KMS-11 (cell line): ENCODE measurements around the gene SPTA1.

Source experiments
- H2AFZ ChIP-seq: fragments of 200-600 bp; sonication (generic); 2 replicates; pipeline ENCODE4 v1.6.1; 2016; ENCODE audit warnings: antibody characterized with exemption, mixed run types, low read depth
- H3K27ac ChIP-seq: fragments of 200-600 bp; sonication (generic); 2 replicates; pipeline ENCODE4 v1.6.1; 2016; ENCODE audit warnings: mild to moderate bottlenecking, mixed run types
- H3K27me3 ChIP-seq: fragments of 200-600 bp; sonication (generic); 2 replicates; pipeline ENCODE4 v1.6.1; 2017; ENCODE audit warnings: mild to moderate bottlenecking, low read depth, mixed run types, moderate library complexity; ENCODE audit not compliant: insufficient read depth
- H3K36me3 ChIP-seq: fragments of 200-600 bp; sonication (generic); 2 replicates; pipeline ENCODE4 v1.6.1; 2017; ENCODE audit warnings: mild to moderate bottlenecking, mixed run types; ENCODE audit not compliant: insufficient read depth
- H3K4me1 ChIP-seq: fragments of 200-600 bp; sonication (generic); 2 replicates; pipeline ENCODE4 v1.6.1; 2016; ENCODE audit warnings: mild to moderate bottlenecking, low read depth, mixed run types; ENCODE audit not compliant: poor library complexity, severe bottlenecking
- H3K4me2 ChIP-seq: fragments of 200-600 bp; sonication (generic); 2 replicates; pipeline ENCODE4 v1.7.0; 2016; ENCODE audit warnings: mild to moderate bottlenecking, mixed run types
- H3K4me3 ChIP-seq: fragments of 200-600 bp; sonication (generic); IDR thresholded peaks from 2 replicates; pipeline ENCODE4 v1.6.1; 2017; ENCODE audit warnings: low read depth, low read length, mixed read lengths; ENCODE audit not compliant: insufficient read depth
- H3K79me2 ChIP-seq: fragments of 200-600 bp; sonication (generic); 2 replicates; pipeline ENCODE4 v1.6.1; 2016; ENCODE audit warnings: low read depth, mixed run types; ENCODE audit not compliant: insufficient read depth
- H3K9ac ChIP-seq: fragments of 200-600 bp; sonication (generic); 2 replicates; pipeline ENCODE4 v1.6.1; 2016; ENCODE audit warnings: mild to moderate bottlenecking, mixed run types
- H4K20me1 ChIP-seq: fragments of 200-600 bp; sonication (generic); 2 replicates; pipeline ENCODE4 v1.6.1; 2016; ENCODE audit warnings: mild to moderate bottlenecking, mixed run types; ENCODE audit not compliant: insufficient read depth
- TF ChIP-seq, protein P1 (sequence below): fragments of 200-600 bp; sonication (generic); conservative IDR thresholded peaks from 2 replicates; pipeline ENCODE4 v1.6.1; 2017; ENCODE audit warnings: low read depth, mild to moderate bottlenecking, antibody characterized with exemption, low read length, moderate library complexity, mixed read lengths

Gene SPTA1

DNA sequence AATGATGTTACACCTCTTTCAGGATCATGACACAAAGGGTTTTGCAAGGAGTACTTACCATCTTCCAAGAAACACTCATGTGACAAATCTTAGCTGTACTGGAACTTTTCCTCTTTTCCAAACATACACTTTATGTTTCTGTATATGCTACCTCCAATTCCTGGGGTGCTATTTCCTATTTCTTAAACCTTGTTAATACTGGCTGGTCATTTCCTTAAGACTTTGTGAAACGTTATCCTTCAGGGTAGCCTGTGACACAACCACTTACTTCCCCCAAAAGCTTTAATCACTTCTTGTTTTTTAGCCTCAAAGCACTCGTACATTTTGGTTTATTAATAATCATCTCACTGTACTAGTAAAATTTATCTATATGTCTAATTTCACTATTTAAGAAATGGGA is 42.1 kb downstream of the SPTA1 start:
- H3K4me3 ChIP-seq = no peak overlapping the region
- H3K4me1 ChIP-seq = peaks cover 7% of the 10 kb centered on the region
- no peak overlapping the region for H2AFZ ChIP-seq
- no peak overlapping the region for H3K27ac ChIP-seq
- H4K20me1 ChIP-seq = no peaks in the 10 kb centered on the region
- no peak overlapping the region for H3K4me2 ChIP-seq
- H3K9ac ChIP-seq = no peak overlapping the region
- no peaks in the 10 kb centered on the region for H3K79me2 ChIP-seq
- TF ChIP-seq, protein P1, sequence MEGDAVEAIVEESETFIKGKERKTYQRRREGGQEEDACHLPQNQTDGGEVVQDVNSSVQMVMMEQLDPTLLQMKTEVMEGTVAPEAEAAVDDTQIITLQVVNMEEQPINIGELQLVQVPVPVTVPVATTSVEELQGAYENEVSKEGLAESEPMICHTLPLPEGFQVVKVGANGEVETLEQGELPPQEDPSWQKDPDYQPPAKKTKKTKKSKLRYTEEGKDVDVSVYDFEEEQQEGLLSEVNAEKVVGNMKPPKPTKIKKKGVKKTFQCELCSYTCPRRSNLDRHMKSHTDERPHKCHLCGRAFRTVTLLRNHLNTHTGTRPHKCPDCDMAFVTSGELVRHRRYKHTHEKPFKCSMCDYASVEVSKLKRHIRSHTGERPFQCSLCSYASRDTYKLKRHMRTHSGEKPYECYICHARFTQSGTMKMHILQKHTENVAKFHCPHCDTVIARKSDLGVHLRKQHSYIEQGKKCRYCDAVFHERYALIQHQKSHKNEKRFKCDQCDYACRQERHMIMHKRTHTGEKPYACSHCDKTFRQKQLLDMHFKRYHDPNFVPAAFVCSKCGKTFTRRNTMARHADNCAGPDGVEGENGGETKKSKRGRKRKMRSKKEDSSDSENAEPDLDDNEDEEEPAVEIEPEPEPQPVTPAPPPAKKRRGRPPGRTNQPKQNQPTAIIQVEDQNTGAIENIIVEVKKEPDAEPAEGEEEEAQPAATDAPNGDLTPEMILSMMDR = no peak
- no peaks in the 10 kb centered on the region for H3K36me3 ChIP-seq
- H3K27me3 ChIP-seq = no peaks in the 10 kb centered on the region

DNA sequence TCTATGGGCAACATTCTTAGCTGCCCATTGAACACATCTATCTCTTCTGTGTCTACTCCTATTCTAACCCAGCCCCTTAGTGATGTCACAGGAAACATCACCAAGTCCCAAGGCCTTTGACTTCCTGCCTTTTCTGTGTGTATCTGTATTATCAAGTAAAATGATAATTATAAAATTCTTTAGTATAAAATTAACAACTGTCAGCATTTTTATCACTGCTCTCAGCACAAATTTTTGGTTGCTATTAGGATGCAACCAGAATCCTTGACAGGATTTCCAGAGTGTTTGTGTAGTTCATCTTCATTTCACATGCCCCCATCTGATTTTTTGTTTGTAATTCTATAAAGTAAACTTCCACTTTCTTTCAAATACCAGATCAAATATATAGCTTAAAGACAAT is 47.6 kb downstream of the SPTA1 start:
- H3K9ac ChIP-seq = no peak overlapping the region
- H3K4me1 ChIP-seq = no peaks in the 10 kb centered on the region
- H4K20me1 ChIP-seq = no peaks in the 10 kb centered on the region
- TF ChIP-seq, protein P1 = no peak
- no peaks in the 10 kb centered on the region for H3K79me2 ChIP-seq
- H3K4me3 ChIP-seq = no peak overlapping the region
- H3K27ac ChIP-seq = no peak overlapping the region
- H3K36me3 ChIP-seq = no peaks in the 10 kb centered on the region
- no peaks in the 10 kb centered on the region for H3K27me3 ChIP-seq
- H2AFZ ChIP-seq = no peak overlapping the region
- H3K4me2 ChIP-seq = no peak overlapping the region

DNA sequence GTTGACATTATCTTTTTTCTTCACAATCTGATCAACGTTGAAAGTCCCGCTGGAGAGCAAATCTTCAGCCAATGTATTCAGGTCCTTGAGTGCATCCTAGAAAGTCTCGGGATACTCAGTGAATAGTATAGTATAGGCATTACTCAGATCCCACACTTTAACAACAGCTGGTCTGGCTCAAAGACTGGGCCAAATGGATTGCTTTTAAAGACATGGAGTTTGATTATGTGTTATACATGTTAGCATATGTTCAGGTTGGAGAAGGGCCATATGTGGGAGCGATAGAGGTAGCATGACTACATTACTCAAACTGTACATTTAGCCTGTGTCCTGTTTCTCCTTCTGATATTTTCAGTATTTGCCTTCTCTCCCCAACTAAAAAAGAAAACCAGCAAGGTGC is 48.4 kb downstream of the SPTA1 start:
- TF ChIP-seq, protein P1 = no peak
- H3K4me2 ChIP-seq = no peak overlapping the region
- H3K9ac ChIP-seq = no peak overlapping the region
- H3K79me2 ChIP-seq = no peaks in the 10 kb centered on the region
- no peak overlapping the region for H3K27ac ChIP-seq
- no peaks in the 10 kb centered on the region for H3K4me1 ChIP-seq
- H3K4me3 ChIP-seq = no peak overlapping the region
- H3K36me3 ChIP-seq = no peaks in the 10 kb centered on the region
- no peak overlapping the region for H2AFZ ChIP-seq
- H3K27me3 ChIP-seq = no peaks in the 10 kb centered on the region
- H4K20me1 ChIP-seq = no peaks in the 10 kb centered on the region

DNA sequence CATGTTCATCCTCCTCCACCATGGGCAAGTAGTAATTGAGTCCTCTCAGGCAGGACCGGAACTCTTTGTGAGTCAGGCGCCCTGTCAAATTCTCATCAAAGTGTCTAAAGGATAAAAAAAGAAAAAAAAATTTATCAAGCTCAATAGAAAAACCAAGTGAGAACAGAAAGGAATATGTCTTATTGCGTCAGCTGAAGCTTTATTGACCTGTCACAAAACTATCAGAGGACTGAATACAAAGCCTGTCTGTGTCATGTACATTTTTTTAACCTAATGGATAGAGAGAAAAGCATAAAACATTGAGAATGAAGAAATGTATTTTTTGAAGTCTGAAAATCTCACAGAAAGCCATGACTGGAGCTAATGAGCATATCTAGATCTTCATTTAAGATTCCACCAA is 72.8 kb downstream of the SPTA1 start:
- H3K4me2 ChIP-seq = no peak overlapping the region
- no peaks in the 10 kb centered on the region for H3K36me3 ChIP-seq
- H3K27me3 ChIP-seq = no peaks in the 10 kb centered on the region
- no peak overlapping the region for H3K4me3 ChIP-seq
- H3K9ac ChIP-seq = no peak overlapping the region
- H3K4me1 ChIP-seq = no peaks in the 10 kb centered on the region
- TF ChIP-seq, protein P1 = no peak
- H3K27ac ChIP-seq = no peak overlapping the region
- H3K79me2 ChIP-seq = no peaks in the 10 kb centered on the region
- H4K20me1 ChIP-seq = no peaks in the 10 kb centered on the region
- H2AFZ ChIP-seq = no peak overlapping the region

DNA sequence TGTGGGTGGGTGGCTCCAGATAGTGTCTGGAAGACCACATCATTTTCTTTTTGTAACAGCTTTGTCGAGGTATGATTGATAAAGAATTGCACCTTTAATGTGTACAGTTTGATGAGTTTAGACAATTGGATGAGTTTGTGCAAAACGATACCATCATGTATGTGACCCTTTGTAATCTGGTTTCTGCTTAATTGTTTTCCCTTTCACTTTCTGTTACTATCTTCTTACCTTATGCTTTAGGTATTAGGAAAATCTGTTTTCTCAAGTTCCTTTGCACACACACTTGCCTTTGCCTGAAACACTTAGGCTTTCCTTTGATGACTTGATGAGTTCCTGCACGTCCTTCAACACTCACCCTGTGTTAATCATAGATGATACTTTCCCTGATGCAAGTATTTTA is 74.6 kb downstream of the SPTA1 start:
- Histone ChIP-seq H3K9ac (no peak overlapping the region), H3K27ac (no peak overlapping the region), H3K27me3 (no peaks in the 10 kb centered on the region), H4K20me1 (no peaks in the 10 kb centered on the region), H3K4me2 (no peak overlapping the region), H3K4me1 (no peaks in the 10 kb centered on the region), H3K79me2 (no peaks in the 10 kb centered on the region), H3K36me3 (no peaks in the 10 kb centered on the region), H3K4me3 (no peak overlapping the region), H2AFZ (no peak overlapping the region)
- TF ChIP-seq, protein P1 = no peak
